T follicular helper cell (primary cell): ENCODE data around the gene MAN2A1.
A peak's percentile ranks its signal among the peaks of the same experiment; 100 is the strongest.

Experiments
- DNase-seq: peaks from one replicate; pipeline ENCODE4 v3.0.0-alpha.2; 2020; ENCODE audit warnings: low read depth
- total RNA-seq, 2 experiments: gene quantifications; one replicate each; lab custom pipeline; 2026; lab: John Stamatoyannopoulos, UW

Gene MAN2A1
- 91.0 to 164 reads per million in 2 experiments for total RNA-seq

GRCh38 chr5:109689740-109690241, at the start of gene MAN2A1:
MAN2A1 (plus strand) TSS chr5:109689927; CDS start chr5:109690418, 491 bp downstream.
- peak; percentile 76 for DNase-seq

- DNase-seq = no peak
These were observed 48.8 kb upstream of the MAN2A1 start for GRCh38 chr5:109640976-109641375.

- DNase-seq = no peak
These were observed 45.9 kb upstream of the MAN2A1 start for GRCh38 chr5:109643791-109644350.

- DNase-seq = no peak
These were observed 44.9 kb upstream of the MAN2A1 start for GRCh38 chr5:109644829-109645228.

GRCh38 chr5:109645707-109646192, 44.0 kb upstream of the MAN2A1 start:
- DNase-seq = no peak

DNA sequence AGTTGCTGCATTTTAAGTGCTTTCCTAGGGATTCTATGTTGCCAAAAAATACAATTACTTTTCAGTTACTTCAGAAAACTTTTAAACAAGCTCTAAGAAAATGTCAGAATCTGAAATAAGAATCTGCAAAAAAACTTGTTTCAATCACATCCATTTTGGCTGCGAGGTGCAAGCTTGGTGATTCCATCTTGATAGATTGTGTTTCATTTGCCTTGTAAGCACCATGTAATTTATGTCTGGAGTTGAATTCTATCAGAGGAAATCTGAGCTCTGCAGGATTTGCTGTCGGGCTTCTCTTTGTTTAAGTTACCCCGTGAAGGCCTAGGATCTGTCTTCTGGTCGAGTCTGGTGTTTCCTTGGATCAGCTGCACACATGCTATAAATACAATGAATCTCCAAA, 40.4 kb upstream of the MAN2A1 start:
- DNase-seq = no peak

DNA sequence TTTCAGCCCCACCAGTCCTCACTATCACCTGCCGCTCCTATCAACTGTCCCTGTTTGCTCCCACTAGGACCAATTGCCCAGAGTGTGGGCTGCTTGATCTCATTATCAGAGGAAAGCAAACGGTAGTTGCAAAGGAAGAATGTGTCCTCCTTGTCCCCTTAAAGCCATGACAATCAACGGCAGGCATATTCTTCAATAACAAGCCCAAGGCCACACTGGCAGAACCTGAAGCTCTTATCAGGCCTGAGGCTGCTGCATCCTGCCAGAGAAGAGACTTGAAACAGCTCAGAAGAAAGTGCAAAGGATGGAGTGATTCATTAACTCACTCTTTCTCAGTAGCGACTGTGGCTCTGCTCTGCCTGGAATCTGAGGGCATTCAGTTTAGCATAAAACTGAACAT, 39.2 kb upstream of the MAN2A1 start:
- DNase-seq = no peak

DNA sequence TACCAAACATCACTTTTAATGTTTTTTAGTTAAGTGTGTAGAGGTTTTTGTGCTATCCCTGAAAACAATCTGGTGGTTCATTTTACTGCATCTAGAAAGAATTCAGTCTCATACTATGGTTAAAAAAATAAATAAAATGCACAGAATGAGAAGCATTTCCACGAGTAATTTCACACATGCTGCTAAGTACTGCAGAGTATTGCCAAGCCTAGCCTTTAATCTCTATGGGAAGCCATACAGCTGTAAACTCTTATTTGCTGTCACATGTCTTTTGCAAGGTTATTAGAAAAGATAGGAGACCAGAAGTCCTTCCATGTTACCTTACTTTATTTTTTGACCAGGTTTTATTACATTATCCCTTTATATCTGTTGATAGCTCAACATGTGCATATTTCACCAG, 37.6 kb upstream of the MAN2A1 start:
- DNase-seq = no peak

DNA sequence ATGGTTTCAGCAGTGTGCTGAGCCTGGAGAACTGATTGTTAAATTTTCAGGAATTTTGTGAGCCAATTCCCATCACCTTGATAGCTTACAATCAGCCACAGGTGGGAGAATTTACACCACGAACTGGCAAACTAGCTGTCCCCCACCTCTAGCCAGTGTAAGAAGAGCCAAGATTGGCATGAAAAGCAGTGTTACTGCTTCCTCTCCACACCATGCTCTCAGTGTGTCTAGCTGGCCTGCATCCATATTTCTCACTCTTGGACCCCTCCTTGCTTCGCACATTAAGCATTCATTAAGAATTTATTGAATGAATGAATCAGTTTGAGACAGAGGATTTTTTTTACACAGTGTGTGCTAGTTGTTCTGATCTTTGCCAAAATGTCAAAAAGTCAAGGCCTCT, 36.7 kb upstream of the MAN2A1 start:
- DNase-seq = no peak

GRCh38 chr5:109653561-109654239, 36.0 kb upstream of the MAN2A1 start:
- no peak for DNase-seq

DNA sequence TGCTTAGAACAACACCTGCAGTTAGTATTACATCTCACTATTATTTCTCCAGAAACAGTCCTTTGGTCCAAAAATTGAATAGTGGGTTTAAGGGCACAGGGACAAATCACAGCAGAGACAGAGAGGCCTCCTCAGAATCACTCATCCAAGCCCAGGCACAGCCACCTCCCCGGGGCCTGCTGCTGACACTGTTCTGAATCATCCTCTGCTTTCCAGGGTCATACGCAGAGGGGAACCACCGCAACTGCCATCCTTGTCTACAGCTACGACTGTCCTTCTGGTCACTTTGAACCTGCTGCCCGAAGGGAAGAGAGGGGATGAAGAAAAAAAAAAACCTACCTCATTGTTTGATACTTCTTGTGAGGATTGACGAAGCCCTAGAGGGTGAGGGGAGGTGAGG, 35.3 kb upstream of the MAN2A1 start:
- no peak for DNase-seq

GRCh38 chr5:109655841-109656240, 33.9 kb upstream of the MAN2A1 start:
- no peak for DNase-seq

GRCh38 chr5:109656829-109657228, 32.9 kb upstream of the MAN2A1 start:
- DNase-seq = peak; percentile 42

DNA sequence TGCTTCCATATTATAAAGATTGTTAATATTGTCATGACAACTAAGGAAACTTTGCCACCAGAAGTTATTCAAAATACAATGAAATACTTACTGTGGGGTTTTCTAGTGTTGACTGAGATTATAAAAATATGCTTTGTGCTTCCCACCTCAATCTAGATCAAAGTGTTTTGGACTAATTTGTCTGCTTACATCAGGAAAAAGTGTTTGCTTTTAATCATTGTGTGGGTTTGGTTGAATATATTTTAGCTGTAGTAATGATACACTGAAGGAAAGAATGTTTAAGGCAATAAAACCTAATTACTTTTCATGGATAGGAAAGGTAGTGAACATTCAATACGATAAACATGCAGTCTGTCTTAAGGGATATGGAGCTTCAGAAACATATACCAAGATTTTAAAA, 29.8 kb upstream of the MAN2A1 start:
- no peak for DNase-seq

GRCh38 chr5:109660301-109660700, 29.4 kb upstream of the MAN2A1 start:
- DNase-seq = no peak

DNA sequence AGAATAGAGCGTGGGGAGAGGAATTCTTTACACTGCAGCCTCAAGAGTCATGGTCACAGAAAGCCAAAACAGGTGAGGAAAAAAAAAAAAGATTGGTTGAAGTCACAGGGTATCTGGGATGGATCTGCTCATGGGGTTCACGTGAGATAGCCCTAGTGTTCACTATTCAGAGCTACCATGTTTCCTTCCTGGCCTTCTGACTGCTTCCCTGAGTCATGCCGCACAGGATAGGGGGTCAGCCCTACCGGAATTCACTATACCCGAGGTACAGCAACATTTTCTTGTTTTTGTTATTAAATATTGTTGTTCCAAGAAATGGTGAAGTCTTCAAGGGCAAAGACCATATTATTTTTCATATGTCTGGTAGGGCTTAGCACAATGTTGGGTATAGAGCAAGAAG, 21.5 kb upstream of the MAN2A1 start:
- DNase-seq = no peak

- DNase-seq = no peak
These were observed 20.9 kb upstream of the MAN2A1 start for GRCh38 chr5:109668668-109669422.

DNA sequence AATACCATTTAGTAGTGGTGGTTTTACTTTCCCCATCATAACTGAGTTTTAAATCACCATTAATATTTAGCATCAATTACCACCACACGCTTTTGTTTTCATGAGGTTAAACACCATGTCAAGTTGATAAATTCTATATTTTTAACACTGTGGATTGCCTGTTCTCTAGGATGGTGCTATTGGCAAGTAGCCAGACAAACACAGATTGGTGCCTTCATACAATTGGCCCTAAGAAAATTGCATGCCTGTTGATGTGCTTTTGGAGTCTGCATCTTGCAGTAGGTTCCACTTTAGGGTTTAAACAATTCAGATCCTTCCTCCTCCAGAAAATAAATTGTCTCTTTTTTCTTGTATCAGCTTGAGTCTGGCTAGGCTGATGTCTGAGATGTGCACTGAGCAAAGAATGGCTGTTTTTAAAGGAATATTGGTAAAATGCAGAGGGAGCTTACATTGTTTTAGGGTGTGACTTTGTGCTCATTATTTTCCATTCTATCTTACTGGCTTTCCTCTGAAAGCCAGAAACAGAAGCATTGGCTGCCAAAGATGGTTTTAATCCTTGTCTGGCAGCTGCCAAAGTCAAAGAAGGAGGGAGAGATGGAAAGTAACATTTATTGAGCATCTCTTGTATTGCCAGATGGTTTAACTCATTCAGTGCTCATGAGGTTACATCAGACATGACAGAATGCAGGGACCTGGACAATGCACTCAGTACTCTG, 19.6 kb upstream of the MAN2A1 start:
- no peak for DNase-seq

- no peak for DNase-seq
These were observed 18.6 kb upstream of the MAN2A1 start for GRCh38 chr5:109671136-109671535.

- DNase-seq = no peak
These were observed 15.1 kb upstream of the MAN2A1 start for GRCh38 chr5:109674596-109674995.

DNA sequence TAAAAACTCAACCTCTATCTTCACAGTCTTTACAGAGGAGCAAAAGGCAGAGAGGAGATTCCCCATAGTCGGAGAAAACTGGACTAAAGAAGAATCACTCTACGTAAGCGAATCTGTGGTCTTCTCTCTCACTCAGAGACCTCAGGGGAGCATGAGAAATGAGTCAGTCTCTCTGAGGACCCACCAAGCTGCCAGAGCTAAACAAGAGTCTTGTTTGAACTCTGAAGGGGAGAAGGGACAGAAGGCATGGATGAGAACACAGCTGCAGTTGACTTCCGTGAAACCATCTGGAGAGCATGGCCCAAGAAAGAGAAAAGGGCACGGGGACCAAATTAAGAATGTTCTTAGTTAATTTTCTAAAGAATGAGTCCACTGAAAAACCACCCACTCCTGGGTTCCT, 12.8 kb upstream of the MAN2A1 start:
- no peak for DNase-seq

GRCh38 chr5:109678447-109678846, 11.3 kb upstream of the MAN2A1 start:
- no peak for DNase-seq
